ENCODE data around the gene KIF21B.

The KIF21B gene

DNA sequence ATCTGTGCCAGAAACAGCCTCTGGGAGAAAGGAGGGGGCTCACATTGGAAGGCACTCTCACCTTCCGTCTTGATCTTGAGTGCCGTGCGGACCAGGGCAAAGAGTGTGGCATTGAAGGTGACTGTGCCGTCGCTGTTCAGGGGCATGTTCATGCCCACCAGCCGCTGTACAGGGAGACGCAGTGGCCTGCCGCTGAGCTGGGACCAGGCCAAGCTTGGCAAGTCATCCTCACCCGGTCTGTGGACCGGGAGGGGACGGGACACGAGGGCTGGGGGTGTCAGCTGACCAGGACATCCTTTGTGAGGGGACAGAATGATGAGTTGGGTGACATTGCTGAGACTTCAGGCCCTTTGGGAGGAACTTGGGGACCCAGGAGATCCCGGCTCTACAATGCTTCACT is 25.0 kb upstream of the KIF21B start:
- DNase-seq (ENCODE audit: low read depth): no peak
- TF ChIP-seq, protein P1, sequence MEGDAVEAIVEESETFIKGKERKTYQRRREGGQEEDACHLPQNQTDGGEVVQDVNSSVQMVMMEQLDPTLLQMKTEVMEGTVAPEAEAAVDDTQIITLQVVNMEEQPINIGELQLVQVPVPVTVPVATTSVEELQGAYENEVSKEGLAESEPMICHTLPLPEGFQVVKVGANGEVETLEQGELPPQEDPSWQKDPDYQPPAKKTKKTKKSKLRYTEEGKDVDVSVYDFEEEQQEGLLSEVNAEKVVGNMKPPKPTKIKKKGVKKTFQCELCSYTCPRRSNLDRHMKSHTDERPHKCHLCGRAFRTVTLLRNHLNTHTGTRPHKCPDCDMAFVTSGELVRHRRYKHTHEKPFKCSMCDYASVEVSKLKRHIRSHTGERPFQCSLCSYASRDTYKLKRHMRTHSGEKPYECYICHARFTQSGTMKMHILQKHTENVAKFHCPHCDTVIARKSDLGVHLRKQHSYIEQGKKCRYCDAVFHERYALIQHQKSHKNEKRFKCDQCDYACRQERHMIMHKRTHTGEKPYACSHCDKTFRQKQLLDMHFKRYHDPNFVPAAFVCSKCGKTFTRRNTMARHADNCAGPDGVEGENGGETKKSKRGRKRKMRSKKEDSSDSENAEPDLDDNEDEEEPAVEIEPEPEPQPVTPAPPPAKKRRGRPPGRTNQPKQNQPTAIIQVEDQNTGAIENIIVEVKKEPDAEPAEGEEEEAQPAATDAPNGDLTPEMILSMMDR (IDR thresholded peaks at IDR 0.05; ENCODE audit: insufficient read depth, low read depth, low read length, missing control alignments): no peak
- no peak overlapping the region for H3K4me3 ChIP-seq (ENCODE audit: low read depth, low read length)

GRCh38 chr1:201044119-201044518 is 20.6 kb upstream of the KIF21B start:
- DNase-seq (ENCODE audit: low read depth): no peak
- no peak overlapping the region for H3K4me3 ChIP-seq (ENCODE audit: low read depth, low read length)
- TF ChIP-seq, protein P1 (IDR thresholded peaks at IDR 0.05; ENCODE audit: insufficient read depth, low read depth, low read length, missing control alignments): no peak

GRCh38 chr1:201042779-201043461 is 19.4 kb upstream of the KIF21B start:
- TF ChIP-seq, protein P1 (IDR thresholded peaks at IDR 0.05; ENCODE audit: insufficient read depth, low read depth, low read length, missing control alignments): peak; percentile 89
- H3K4me3 ChIP-seq (ENCODE audit: low read depth, low read length): no peak overlapping the region
- peak; percentile 84 for DNase-seq (ENCODE audit: low read depth)

DNA sequence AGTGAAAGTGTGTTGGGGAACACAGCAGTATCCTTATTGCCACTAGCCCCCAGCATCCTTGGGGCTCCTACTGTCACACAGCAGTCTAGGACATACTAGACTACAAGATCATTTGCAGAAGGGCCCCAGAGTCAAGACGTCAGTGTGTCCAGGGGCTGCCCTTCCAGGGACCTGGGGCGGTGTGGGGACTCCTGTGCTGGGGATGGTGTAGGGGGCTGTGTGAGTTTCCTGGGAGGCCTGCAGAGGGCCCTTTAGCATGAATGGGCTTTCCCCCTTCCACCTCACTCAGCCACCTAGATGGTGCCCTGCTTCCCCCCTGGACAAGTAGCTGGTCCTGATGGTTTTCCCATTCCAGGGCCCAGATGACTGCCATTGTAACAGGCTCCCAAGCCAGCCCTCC is 17.5 kb upstream of the KIF21B start:
- H3K4me3 ChIP-seq (ENCODE audit: low read depth, low read length): no peak overlapping the region
- TF ChIP-seq, protein P1 (IDR thresholded peaks at IDR 0.05; ENCODE audit: insufficient read depth, low read depth, low read length, missing control alignments): no peak
- no peak for DNase-seq (ENCODE audit: low read depth)

DNA sequence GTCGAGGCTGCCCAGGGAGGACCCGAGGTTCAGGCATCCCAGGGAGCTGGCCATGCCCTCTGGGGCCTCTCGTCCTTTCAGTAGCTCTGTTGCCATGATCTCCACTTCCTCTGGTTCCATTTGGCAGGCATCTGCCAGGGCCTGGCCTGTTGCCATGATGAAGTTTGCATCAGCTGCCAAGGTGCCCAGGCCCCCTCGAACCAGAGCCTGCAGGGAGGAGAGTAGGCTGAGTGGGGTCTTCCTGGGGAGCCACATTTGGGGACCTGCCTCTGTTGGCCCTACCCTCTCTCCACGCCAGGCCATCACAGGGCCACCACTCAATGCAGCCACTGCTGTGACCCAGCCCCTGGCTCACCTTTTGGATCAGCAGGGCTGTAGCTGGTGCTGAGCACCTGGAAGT is 16.4 kb upstream of the KIF21B start:
- H3K4me3 ChIP-seq (ENCODE audit: low read depth, low read length): no peak overlapping the region
- TF ChIP-seq, protein P1 (IDR thresholded peaks at IDR 0.05; ENCODE audit: insufficient read depth, low read depth, low read length, missing control alignments): no peak
- DNase-seq (ENCODE audit: low read depth): no peak

- DNase-seq (ENCODE audit: low read depth): no peak
- TF ChIP-seq, protein P1 (IDR thresholded peaks at IDR 0.05; ENCODE audit: insufficient read depth, low read depth, low read length, missing control alignments): no peak
- no peak overlapping the region for H3K4me3 ChIP-seq (ENCODE audit: low read depth, low read length)
These were observed 15.9 kb upstream of the KIF21B start for GRCh38 chr1:201039418-201039817.

Measured in GM12865 (cell line).